NCI-H2029 treated with DMSO at 0.1 percent for 48 hours (cell line): ENCODE data around the gene SLC25A39.
A peak's percentile ranks its signal among the peaks of the same experiment; 100 is the strongest.
"Not testable (repeated sequence)": the region's sequence is repeated elsewhere in the genome, so short reads cannot be mapped to it uniquely, and the experiment has no call there.

Experiments
- DNase-seq: peaks from one replicate; lab custom pipeline; 2025; lab: John Stamatoyannopoulos, UW

Gene SLC25A39

GRCh38 chr17:44353672-44354331, 29.2 kb upstream of the SLC25A39 start:
- DNase-seq, result no peak

GRCh38 chr17:44352828-44353671, 28.4 kb upstream of the SLC25A39 start:
- no peak for DNase-seq

- no peak for DNase-seq
Measured at GRCh38 chr17:44351961-44352827, 27.6 kb upstream of the SLC25A39 start.

- no peak for DNase-seq
Measured at GRCh38 chr17:44351464-44351863, 26.8 kb upstream of the SLC25A39 start.

DNA sequence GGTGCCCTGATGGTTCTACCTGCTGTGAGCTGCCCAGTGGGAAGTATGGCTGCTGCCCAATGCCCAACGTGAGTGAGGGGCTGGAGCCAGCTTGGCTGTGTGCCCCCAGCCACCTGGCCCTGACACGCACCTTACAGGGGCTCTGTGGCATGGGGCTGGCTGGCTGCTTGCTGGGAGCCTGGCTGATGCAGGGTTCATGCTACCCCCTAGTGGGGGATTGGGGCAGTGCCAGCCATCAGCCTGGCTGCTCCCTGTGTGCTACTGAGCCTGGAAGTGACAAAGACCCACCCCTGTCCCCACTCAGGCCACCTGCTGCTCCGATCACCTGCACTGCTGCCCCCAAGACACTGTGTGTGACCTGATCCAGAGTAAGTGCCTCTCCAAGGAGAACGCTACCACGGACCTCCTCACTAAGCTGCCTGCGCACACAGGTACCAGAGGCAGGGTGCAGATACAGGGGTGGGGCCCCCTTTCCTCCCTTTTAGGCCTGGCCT, 26.2 kb upstream of the SLC25A39 start:
- DNase-seq, result no peak

- no peak for DNase-seq
Measured at GRCh38 chr17:44349553-44350070, 25.0 kb upstream of the SLC25A39 start.

DNA sequence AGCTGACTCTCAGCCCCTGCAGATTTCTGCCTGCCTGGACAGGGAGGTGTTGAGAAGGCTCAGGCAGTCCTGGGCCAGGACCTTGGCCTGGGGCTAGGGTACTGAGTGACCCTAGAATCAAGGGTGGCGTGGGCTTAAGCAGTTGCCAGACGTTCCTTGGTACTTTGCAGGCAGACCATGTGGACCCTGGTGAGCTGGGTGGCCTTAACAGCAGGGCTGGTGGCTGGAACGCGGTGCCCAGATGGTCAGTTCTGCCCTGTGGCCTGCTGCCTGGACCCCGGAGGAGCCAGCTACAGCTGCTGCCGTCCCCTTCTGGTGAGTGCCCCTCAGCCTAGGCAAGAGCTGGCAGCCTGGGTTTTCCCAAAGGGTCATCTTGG, 24.4 kb upstream of the SLC25A39 start:
- DNase-seq, result no peak

GRCh38 chr17:44348234-44348987, 23.8 kb upstream of the SLC25A39 start:
- no peak for DNase-seq

- not testable (repeated sequence) for DNase-seq
Measured at GRCh38 chr17:44347206-44348055, 22.8 kb upstream of the SLC25A39 start.

DNA sequence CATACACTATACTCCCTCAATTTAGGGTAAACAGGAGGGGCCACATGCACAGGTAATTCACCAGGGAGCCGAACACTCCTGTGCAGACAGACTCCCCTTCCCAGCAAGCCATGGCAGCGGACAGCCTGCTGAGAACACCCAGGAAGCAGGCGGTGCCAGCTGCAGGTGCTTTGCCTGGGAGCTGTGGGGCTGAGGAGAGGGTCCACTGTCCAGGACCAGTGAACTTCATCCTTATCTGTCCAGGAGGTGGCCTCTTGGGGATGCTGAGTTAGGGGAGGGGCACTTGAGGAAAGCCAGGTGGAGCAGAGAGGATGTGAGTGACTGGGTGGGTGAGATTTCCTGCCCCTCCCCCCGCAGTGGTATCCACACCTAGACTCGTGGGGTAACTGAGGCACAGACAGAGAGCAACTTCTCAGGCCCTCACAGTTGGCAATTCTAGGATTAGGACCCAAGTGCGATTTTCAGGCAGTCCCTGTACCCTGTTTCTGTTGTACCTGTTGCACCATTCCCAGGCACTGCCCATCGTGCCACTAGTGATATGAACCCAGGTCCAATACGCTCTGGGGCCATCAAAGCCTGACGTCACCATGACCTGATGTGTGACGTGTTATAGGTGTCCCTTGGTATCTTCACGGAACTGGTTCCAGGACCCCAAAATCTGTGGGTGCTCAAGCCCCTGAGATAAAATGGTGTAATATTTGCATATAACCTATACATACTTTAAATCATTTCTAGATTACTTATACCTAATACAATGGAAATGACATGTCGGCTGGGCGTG, 21.6 kb upstream of the SLC25A39 start:
- no peak for DNase-seq

- no peak for DNase-seq
Measured at GRCh38 chr17:44345454-44346026, 20.9 kb upstream of the SLC25A39 start.

DNA sequence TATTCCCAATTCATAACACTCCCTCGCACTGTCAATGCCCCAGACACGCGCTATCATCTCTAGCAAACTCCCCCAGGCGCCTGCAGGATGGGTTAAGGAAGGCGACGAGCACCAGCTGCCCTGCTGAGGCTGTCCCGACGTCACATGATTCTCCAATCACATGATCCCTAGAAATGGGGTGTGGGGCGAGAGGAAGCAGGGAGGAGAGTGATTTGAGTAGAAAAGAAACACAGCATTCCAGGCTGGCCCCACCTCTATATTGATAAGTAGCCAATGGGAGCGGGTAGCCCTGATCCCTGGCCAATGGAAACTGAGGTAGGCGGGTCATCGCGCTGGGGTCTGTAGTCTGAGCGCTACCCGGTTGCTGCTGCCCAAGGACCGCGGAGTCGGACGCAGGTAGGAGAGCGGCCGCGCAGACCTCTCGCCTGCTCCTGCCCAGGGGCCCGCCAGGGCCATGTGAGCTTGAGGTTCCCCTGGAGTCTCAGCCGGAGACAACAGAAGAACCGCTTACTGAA, 20.4 kb upstream of the SLC25A39 start, which contains the start of gene GRN:
Gene GRN, plus strand, starts transcription at position 364 of the 515 bp plus-strand sequence. CDS start 3,863 bp downstream, outside the sequence.
- peak; percentile 91 for DNase-seq

- no peak for DNase-seq
Measured at GRCh38 chr17:44343510-44344209, 19.0 kb upstream of the SLC25A39 start.

DNA sequence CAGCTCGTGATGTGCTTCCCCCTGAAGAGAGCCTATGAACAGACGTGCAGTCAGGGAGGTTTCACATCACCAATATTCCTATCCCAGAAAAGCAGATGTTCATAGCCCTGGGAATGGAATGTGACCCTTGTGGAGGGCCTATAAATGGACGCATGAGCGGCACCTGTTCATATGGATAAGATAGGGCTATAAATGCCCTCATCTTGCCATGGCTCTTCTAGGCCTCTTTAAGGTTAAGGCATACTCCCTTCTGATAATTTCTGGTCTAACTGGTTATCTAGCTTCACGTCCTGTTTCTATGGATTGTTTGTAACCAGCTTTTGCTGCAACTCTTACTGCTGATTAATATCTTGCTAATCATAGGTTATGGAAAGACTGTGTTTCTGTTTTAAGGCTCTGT, 15.9 kb upstream of the SLC25A39 start:
- not testable (repeated sequence) for DNase-seq

DNA sequence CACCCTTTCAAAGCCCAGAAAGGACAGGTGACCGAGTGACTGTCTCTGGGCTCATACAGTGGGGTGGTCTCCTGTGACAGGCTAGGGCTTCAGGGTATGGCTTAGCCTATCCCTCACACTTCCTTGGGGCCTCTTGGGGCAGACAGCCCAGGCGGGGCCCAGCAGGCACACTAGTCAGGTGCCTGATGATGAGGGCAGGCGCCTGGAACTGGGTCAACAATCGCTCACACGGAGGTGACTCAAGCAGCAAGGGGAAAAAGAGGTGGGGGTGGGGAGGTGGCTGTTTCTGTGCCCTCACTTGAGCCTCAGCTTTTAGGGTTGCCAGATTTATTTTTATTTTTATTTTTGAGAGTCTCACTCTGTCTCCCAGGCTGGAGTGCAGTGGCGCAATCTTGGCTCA, 14.1 kb upstream of the SLC25A39 start:
- no peak for DNase-seq

GRCh38 chr17:44335968-44336367, 11.3 kb upstream of the SLC25A39 start:
- no peak for DNase-seq

DNA sequence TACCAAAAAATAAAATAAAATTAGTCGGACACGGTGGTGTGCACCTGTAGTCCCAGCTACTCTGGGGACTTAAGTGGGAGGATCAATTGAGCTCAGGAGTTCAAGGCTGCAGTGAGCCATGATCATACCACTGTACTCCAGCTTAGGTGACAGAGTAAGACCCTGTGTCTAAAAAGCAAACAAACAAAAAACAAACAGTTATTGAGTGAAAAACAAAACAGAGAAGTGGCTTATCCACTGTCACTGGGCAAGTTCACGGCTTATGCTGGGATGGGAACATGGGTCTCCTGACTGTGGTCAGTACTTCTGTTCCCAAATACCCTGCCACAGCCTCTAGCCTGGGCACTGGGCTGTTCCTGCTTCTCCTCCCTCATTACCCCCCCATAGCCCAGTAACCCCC, 10.9 kb upstream of the SLC25A39 start:
- no peak for DNase-seq

DNA sequence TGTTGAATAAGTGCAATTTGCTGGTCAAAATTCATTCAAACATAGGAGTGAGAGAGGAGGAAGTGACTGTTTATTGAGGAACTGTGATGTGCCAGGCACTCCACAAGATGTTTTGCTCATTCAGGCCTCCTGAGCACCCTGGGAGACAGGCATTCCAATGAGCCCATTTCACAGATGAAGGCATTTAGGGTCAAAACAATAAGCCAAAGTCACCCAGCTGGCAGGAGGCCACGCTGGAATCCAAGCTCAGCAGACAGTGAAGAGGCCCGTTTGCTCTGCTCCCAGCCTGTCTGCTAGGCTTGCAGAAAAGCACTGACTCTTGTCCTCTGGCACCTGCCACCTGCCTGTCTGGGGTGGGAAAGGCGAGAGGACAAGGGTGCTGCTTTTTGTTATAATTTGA, 10.1 kb upstream of the SLC25A39 start:
- no peak for DNase-seq
